Fibroblast of lung (primary cell): ENCODE data around the gene GOLGA3. TPM values are rescaled to one million over a fixed set of nuclear protein-coding genes. Genes with fewer than 3 reads are reported as not detected.

ENCODE experiments used
- DNase-seq, 2 donors: peaks; one replicate each; pipeline versions ENCODE4 v3.0.0 to v3.0.0-alpha.2; 2010; ENCODE audit warnings: low read depth in 2 of 2
- H2AFZ ChIP-seq: 2 replicates; pipeline ENCODE4 v1.5.1; 2012; ENCODE audit warnings: low read length, control low read depth, inconsistent platforms
- H3K27ac ChIP-seq: 2 replicates; pipeline ENCODE4 v1.5.1; 2011; ENCODE audit warnings: low read length, control low read depth; ENCODE audit not compliant: insufficient read depth
- H3K27me3 ChIP-seq: 2 replicates; pipeline ENCODE4 v1.5.1; 2011; ENCODE audit warnings: mild to moderate bottlenecking, low read length; ENCODE audit not compliant: control insufficient read depth, insufficient read depth
- H3K36me3 ChIP-seq: 2 replicates; pipeline ENCODE4 v1.5.1; 2011; ENCODE audit warnings: low read length; ENCODE audit not compliant: control insufficient read depth, insufficient read depth
- H3K4me1 ChIP-seq: 2 replicates; pipeline ENCODE4 v1.5.1; 2011; ENCODE audit warnings: low read length; ENCODE audit not compliant: control insufficient read depth, insufficient read depth; ENCODE audit errors: extremely low read depth
- H3K4me2 ChIP-seq: 2 replicates; pipeline ENCODE4 v1.5.1; 2011; ENCODE audit warnings: low read length, control low read depth; ENCODE audit not compliant: insufficient read depth; ENCODE audit errors: extremely low read depth
- H3K4me3 ChIP-seq, 4 experiments: fragments of 200-600 bp in 1 of 4; sonication (generic) in 1 of 4; replicated peaks in 1 of 4; 2 replicates each; pipeline ENCODE4 v1.5.1; 2011 to 2016; ENCODE audit warnings: low read length in 4 of 4, low read depth in 3 of 4, mild to moderate bottlenecking in 3 of 4, control low read depth in 2 of 4, inconsistent platforms in 1 of 4, mixed read lengths in 1 of 4; ENCODE audit not compliant: insufficient read depth in 1 of 4; ENCODE audit errors: control extremely low read depth in 1 of 4
- H3K79me2 ChIP-seq: 2 replicates; pipeline ENCODE4 v1.5.1; 2012; ENCODE audit warnings: mild to moderate bottlenecking, low read length, inconsistent platforms; ENCODE audit not compliant: control insufficient read depth, insufficient read depth
- H3K9ac ChIP-seq: 2 replicates; pipeline ENCODE4 v1.5.1; 2011; ENCODE audit warnings: mild to moderate bottlenecking, low read length, control low read depth; ENCODE audit not compliant: insufficient read depth
- H3K9me3 ChIP-seq: 2 replicates; pipeline ENCODE4 v1.5.1; 2012; ENCODE audit warnings: low read depth, low read length; ENCODE audit not compliant: control insufficient read depth, insufficient read depth
- H4K20me1 ChIP-seq: 2 replicates; pipeline ENCODE4 v1.5.1; 2011; ENCODE audit warnings: low read length; ENCODE audit not compliant: control insufficient read depth, insufficient read depth; ENCODE audit errors: extremely low read depth
- EZH2 ChIP-seq: IDR thresholded peaks from 2 replicates; pipeline ENCODE4 v1.5.1; 2012; ENCODE audit warnings: low read length, control low read depth, mild to moderate bottlenecking; ENCODE audit errors: missing control alignments
- polyA plus RNA-seq, 2 donors: library from polyadenylated mRNA; depleted of rRNA in 1 of 2; stranded (reverse) in 1 of 2; unstranded in 1 of 2; fragments of >200 nt; gene quantifications; 2 replicates each; pipeline ENCODE4 v1.2.1, GENCODE V29; 2011 to 2012; ENCODE audit warnings: missing spikeins in 1 of 2
- total RNA-seq: library from RNA; depleted of rRNA; stranded (reverse); fragments of >200 nt; gene quantifications from 2 replicates; pipeline ENCODE4 v1.2.1, GENCODE V29; 2014
- TF ChIP-seq, protein P1 (sequence below), 2 donors: IDR thresholded peaks in 1 of 2; conservative IDR thresholded peaks in 1 of 2; 1 replicate in 1 of 2; 2 replicates in 1 of 2; pipeline ENCODE4 v1.5.1; 2011 to 2012; ENCODE audit warnings: low read length in 2 of 2, control low read depth in 1 of 2, inconsistent platforms in 1 of 2, low read depth in 1 of 2, mild to moderate bottlenecking in 1 of 2

Gene GOLGA3
- total and polyA plus RNA-seq, 2 donors (not counting 1 experiment from before 2014, with no cell fraction given) = 28.3 to 133 TPM

DNA sequence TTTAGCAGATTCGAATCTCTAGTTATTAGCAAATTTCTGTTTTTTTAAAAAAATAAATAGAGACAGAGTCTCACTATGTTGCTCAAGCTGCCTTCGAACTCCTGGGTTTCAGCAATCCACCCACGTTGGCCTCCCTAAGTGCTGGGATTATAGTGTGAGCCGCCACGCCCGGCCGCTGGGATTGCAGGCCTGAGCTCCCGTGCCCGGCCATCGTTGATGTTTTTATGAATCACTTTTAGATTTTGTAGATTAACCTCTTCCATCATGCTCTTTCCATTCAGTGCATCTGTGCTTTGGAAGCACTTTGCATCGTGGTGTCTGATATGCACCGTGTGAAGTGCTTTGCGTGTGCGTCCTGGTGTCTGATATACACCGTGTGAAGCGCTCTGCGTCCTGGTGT is 97.1 kb downstream of the GOLGA3 start:
- H3K9me3 ChIP-seq = no peaks in the 10 kb centered on the region
- H3K4me3 ChIP-seq = no peak overlapping the region
- no peak for TF ChIP-seq EZH2
- TF ChIP-seq, protein P1, sequence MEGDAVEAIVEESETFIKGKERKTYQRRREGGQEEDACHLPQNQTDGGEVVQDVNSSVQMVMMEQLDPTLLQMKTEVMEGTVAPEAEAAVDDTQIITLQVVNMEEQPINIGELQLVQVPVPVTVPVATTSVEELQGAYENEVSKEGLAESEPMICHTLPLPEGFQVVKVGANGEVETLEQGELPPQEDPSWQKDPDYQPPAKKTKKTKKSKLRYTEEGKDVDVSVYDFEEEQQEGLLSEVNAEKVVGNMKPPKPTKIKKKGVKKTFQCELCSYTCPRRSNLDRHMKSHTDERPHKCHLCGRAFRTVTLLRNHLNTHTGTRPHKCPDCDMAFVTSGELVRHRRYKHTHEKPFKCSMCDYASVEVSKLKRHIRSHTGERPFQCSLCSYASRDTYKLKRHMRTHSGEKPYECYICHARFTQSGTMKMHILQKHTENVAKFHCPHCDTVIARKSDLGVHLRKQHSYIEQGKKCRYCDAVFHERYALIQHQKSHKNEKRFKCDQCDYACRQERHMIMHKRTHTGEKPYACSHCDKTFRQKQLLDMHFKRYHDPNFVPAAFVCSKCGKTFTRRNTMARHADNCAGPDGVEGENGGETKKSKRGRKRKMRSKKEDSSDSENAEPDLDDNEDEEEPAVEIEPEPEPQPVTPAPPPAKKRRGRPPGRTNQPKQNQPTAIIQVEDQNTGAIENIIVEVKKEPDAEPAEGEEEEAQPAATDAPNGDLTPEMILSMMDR (conservative IDR thresholded peaks at IDR 0.05 in 1 of 2, IDR thresholded peaks at IDR 0.05 in 1 of 2; ENCODE audit: low read depth in 1 of 2, low read length in 2 of 2) = no peak
- H2AFZ ChIP-seq = no peak overlapping the region
- no peak overlapping the region for H3K27ac ChIP-seq
- no peaks in the 10 kb centered on the region for H3K27me3 ChIP-seq
- peaks cover 7% of the 10 kb centered on the region for H3K79me2 ChIP-seq
- H4K20me1 ChIP-seq = no peaks in the 10 kb centered on the region
- no peak for DNase-seq
- no peak overlapping the region for H3K9ac ChIP-seq
- no peaks in the 10 kb centered on the region for H3K4me1 ChIP-seq
- H3K4me2 ChIP-seq = no peak overlapping the region
- peaks cover 49% of the 10 kb centered on the region for H3K36me3 ChIP-seq

DNA sequence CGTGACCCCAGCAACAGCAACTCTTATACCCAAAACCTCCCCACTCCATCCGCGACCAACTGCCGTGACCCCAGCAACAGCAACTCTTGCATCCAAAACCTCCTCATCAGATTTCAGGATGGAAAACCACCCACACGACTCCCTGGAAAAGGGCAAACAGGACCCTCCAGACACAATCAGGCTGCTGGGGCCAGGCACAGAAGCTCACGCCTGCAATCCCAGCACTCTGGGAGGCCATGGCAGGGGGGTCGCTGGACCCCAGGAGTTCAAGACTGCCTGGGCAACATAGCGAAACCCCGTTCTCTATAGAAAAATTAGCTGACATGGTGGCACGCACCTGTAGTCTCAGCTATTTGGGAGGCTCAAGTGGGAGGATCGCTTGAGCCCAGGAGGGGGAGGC is 98.3 kb downstream of the GOLGA3 start:
- no peaks in the 10 kb centered on the region for H3K4me1 ChIP-seq
- TF ChIP-seq, protein P1 (conservative IDR thresholded peaks at IDR 0.05 in 1 of 2, IDR thresholded peaks at IDR 0.05 in 1 of 2; ENCODE audit: low read depth in 1 of 2, low read length in 2 of 2) = no peak
- TF ChIP-seq EZH2 = no peak
- DNase-seq = no peak
- no peak overlapping the region for H2AFZ ChIP-seq
- H3K9ac ChIP-seq = no peak overlapping the region
- no peak overlapping the region for H3K4me3 ChIP-seq
- peaks cover 49% of the 10 kb centered on the region for H3K36me3 ChIP-seq
- H4K20me1 ChIP-seq = no peaks in the 10 kb centered on the region
- no peak overlapping the region for H3K27ac ChIP-seq
- H3K9me3 ChIP-seq = no peaks in the 10 kb centered on the region
- H3K27me3 ChIP-seq = no peaks in the 10 kb centered on the region
- no peak overlapping the region for H3K4me2 ChIP-seq
- H3K79me2 ChIP-seq = peaks cover 7% of the 10 kb centered on the region

DNA sequence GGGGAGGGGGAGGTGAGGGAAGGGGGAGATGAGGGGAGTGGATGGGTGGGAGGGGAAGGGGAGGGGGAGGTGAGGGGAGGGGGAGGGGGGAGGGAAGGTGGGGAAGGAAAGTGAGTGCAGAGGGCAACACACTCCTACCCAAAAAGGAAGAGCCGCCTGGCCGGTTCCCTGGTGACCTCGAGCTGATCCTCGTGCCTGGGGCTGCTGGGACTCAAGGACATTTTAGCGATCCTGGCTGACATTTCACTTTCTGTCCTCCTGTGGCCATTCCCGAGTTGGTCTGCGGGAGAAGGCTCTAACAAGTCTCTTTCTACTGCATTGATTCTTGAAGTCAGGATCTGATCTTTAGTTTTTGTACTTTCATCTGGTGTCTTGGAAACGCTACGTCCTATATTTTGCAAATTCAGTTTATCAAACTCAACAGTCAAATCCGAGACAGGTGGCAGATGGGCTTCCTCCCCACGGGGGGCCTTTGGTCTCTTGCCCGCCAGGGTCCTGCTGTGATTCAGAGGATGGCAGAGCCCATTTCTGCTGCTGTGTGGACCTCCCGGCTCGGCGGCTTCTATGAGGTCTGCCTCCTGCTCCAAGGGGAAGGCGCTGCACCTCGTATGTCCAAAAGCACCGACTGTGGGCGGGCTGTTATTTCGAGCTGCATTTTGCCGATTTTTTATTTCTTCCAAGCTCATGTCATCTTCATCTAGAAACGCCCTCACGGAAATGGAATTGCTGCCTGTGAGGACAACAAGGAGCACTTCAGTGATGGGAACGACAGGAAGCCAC is 98.9 kb downstream of the GOLGA3 start:
- H3K36me3 ChIP-seq = peaks cover 51% of the 10 kb centered on the region
- H2AFZ ChIP-seq = no peak overlapping the region
- no peaks in the 10 kb centered on the region for H3K4me1 ChIP-seq
- no peak overlapping the region for H3K4me2 ChIP-seq
- H3K79me2 ChIP-seq = peaks cover 7% of the 10 kb centered on the region
- H4K20me1 ChIP-seq = no peaks in the 10 kb centered on the region
- H3K27me3 ChIP-seq = no peaks in the 10 kb centered on the region
- no peak overlapping the region for H3K4me3 ChIP-seq
- no peak for DNase-seq
- H3K27ac ChIP-seq = no peak overlapping the region
- no peaks in the 10 kb centered on the region for H3K9me3 ChIP-seq
- H3K9ac ChIP-seq = no peak overlapping the region
- TF ChIP-seq, protein P1 (conservative IDR thresholded peaks at IDR 0.05 in 1 of 2, IDR thresholded peaks at IDR 0.05 in 1 of 2; ENCODE audit: low read depth in 1 of 2, low read length in 2 of 2) = no peak
- TF ChIP-seq EZH2 = no peak
